Neutrophil (primary cell): ENCODE results near the gene MINK1.

Experiments
- H3K27ac ChIP-seq: fragments of 200-600 bp; sonication (generic); 2 replicates; pipeline ENCODE4 v1.5.1; 2016; ENCODE audit warnings: mild to moderate bottlenecking, moderate library complexity
- H3K27me3 ChIP-seq: fragments of 200-600 bp; sonication (generic); 2 replicates; pipeline ENCODE4 v1.6.0; 2016; ENCODE audit warnings: mild to moderate bottlenecking
- H3K36me3 ChIP-seq: fragments of 200-600 bp; sonication (generic); 2 replicates; pipeline ENCODE4 v1.5.1; 2017
- H3K4me1 ChIP-seq, 2 experiments: fragments of 200-600 bp in 1 of 2; sonication (generic) in 1 of 2; 1 replicate in 1 of 2; 2 replicates in 1 of 2; pipeline versions ENCODE4 v1.5.1 to v1.6.1; 2013 to 2016; ENCODE audit warnings: low read depth in 1 of 2, low read length in 1 of 2, mild to moderate bottlenecking in 1 of 2, moderate library complexity in 1 of 2; ENCODE audit not compliant: control insufficient read depth in 1 of 2, insufficient read depth in 1 of 2
- H3K4me3 ChIP-seq, 2 experiments: fragments of 200-600 bp in 1 of 2; sonication (generic) in 1 of 2; 1 replicate in 1 of 2; 2 replicates in 1 of 2; pipeline ENCODE4 v1.5.1; 2013 to 2016; ENCODE audit warnings: low read depth in 1 of 2, low read length in 1 of 2, mild to moderate bottlenecking in 1 of 2, moderate library complexity in 1 of 2
- H3K9me3 ChIP-seq: fragments of 200-600 bp; sonication (generic); 2 replicates; pipeline ENCODE4 v1.5.1; 2016
- TF ChIP-seq, protein P1 (sequence below): fragments of 200-600 bp; sonication (generic); IDR thresholded peaks from 2 replicates; pipeline ENCODE4 v1.5.1; 2016; ENCODE audit warnings: antibody characterized with exemption

The MINK1 gene

DNA sequence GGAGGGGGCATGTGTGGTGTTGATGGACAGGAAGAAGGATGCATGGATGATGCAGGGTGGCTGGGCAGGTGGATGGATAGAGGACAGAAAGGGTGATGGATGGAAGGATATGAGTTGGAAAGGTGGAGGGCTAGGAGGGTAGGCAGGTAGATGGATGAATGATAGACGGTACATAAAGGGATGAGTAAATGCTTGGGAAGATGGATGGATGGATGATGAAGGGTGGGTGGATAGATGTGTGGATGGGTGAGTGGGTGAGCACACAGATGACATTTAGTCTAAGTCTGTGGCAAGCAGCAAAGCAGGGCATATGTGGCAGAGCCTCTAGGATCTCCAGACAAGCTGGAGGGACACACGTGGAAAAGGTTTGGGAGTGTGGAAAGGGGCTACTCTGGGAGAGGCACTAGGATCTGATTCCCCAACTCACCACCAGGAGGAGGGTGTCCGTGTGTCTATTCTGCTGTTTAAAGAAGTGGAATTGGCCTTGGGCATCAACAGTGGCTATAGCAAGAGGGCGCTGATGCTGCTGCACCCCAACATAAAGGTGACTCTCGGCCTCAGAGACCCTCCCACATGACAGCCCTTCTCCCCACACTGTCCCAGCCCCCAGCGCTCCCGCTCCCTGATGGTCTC, 18.0 kb upstream of the MINK1 start:
- TF ChIP-seq, protein P1, sequence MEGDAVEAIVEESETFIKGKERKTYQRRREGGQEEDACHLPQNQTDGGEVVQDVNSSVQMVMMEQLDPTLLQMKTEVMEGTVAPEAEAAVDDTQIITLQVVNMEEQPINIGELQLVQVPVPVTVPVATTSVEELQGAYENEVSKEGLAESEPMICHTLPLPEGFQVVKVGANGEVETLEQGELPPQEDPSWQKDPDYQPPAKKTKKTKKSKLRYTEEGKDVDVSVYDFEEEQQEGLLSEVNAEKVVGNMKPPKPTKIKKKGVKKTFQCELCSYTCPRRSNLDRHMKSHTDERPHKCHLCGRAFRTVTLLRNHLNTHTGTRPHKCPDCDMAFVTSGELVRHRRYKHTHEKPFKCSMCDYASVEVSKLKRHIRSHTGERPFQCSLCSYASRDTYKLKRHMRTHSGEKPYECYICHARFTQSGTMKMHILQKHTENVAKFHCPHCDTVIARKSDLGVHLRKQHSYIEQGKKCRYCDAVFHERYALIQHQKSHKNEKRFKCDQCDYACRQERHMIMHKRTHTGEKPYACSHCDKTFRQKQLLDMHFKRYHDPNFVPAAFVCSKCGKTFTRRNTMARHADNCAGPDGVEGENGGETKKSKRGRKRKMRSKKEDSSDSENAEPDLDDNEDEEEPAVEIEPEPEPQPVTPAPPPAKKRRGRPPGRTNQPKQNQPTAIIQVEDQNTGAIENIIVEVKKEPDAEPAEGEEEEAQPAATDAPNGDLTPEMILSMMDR = no peak
- H3K9me3 ChIP-seq = no peaks in the 10 kb centered on the region
- H3K27ac ChIP-seq = no peak overlapping the region
- H3K4me1 ChIP-seq = no peaks in the 10 kb centered on the region
- H3K4me3 ChIP-seq = no peak overlapping the region
- peaks cover 39% of the 10 kb centered on the region for H3K27me3 ChIP-seq
- H3K36me3 ChIP-seq = no peaks in the 10 kb centered on the region

DNA sequence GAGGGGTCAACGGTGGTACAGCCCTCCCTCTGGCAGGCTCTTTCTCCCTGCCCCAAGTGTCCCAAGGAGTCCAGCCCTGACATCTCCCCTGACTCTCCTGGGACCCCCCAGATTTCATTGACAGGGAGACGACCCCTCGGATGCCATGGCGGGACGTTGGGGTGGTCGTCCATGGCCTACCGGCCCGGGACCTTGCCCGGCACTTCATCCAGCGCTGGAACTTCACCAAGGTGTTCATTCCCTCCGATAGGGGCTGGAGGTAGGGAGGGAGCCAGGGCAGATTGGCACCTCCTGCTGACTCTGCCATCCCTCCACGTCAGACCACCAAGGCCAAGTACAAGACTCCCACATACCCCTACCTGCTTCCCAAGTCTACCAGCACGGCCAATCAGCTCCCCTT, 16.3 kb upstream of the MINK1 start:
- H3K27me3 ChIP-seq = peaks cover 32% of the 10 kb centered on the region
- TF ChIP-seq, protein P1 = no peak

DNA sequence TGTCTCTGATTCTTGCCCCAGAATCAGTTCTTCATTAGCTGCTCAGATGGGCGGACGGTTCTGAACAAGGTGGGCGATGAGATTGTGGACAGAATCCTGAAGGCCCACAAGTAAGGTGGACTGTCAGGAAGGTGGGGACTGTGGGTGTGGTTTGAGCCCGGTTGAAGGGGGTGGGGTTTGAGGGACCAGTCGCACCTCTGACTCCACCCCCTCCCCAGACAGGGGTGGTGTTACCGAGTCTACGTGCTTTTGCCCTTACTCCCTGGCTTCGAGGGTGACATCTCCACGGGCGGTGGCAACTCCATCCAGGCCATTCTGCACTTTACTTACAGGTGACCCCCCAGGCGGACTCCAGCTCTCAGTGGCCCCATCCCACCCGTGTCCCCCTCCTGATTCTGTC, 14.9 kb upstream of the MINK1 start:
- Histone ChIP-seq H3K27me3 (peaks cover 17% of the 10 kb centered on the region), H3K27ac (no peak overlapping the region), H3K4me3 (no peak overlapping the region), H3K36me3 (no peaks in the 10 kb centered on the region), H3K9me3 (no peaks in the 10 kb centered on the region), H3K4me1 (no peaks in the 10 kb centered on the region)
- TF ChIP-seq, protein P1 = no peak

More for the DNA sequence above, 16.3 kb upstream of the MINK1 start:
- Histone ChIP-seq H3K4me1 (no peaks in the 10 kb centered on the region), H3K27ac (no peak overlapping the region), H3K4me3 (no peak overlapping the region), H3K9me3 (no peaks in the 10 kb centered on the region), H3K36me3 (no peaks in the 10 kb centered on the region)

DNA sequence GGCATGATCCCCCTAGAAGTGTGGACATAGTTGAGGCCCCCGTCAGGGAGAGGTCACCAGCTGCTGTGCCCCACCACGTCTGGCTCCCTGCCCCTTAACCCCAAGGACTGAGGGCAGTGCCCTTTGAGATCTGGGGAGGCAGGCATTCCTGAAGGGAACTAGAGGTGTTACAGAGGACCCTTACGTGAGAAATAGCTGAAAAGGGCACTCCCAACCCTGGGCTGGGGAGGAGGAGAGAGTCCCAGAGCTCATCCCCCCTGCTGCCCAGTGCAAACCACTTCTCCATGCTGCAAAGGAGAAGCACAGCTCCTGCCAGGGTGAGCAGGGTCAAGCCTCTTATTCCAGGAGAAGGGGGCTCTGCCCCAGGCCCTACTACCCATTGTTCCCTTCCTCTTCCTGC, 10.3 kb upstream of the MINK1 start:
- H3K4me1 ChIP-seq = no peaks in the 10 kb centered on the region
- H3K27ac ChIP-seq = no peak overlapping the region
- no peak overlapping the region for H3K4me3 ChIP-seq
- no peaks in the 10 kb centered on the region for H3K9me3 ChIP-seq
- TF ChIP-seq, protein P1 = no peak
- no peaks in the 10 kb centered on the region for H3K36me3 ChIP-seq
- peaks cover 4% of the 10 kb centered on the region for H3K27me3 ChIP-seq

DNA sequence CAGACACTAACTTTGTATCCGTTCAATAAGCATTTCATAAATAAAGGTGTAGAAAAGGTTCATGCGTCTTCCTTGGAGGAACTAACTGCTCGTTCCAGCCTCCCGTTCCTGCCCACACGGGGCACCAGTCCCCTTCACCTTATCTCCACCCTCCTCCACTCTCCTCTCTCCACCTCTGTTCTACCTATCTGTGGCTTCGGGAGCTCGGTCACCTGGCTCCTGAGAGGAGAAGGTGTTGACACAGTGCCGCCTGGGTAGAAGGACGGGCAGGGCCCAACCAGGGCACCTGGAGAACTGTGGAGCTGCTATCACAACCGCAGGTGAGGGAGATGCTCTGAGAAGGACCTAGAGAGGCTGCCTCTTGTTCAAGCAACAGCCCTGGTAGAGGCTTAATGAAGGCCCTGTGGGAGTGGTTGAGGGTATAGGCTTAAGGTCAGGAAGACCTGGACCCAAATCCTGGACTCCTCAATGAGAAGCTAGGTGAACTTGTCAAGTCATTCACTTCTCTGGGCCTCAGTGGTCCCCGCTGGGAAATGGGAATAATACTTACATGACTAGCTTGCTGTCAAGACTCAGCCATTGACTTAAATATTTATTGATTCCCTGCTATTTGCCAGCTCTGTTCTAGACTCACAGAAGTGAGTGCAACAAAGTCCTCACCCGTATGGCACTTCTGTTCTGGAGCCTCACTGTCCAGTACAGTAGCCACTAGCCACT, 9.6 kb upstream of the MINK1 start:
- Histone ChIP-seq H3K4me1 (no peaks in the 10 kb centered on the region), H3K36me3 (no peaks in the 10 kb centered on the region), H3K27me3 (peaks cover 4% of the 10 kb centered on the region), H3K27ac (no peak overlapping the region), H3K4me3 (no peak overlapping the region), H3K9me3 (no peaks in the 10 kb centered on the region)
- TF ChIP-seq, protein P1 = no peak
